Renal pelvis (tissue), 4 donors: ENCODE data around the gene G6PD. TPM values are rescaled to one million over a fixed set of nuclear protein-coding genes. Genes with fewer than 3 reads are reported as not detected.
A peak's percentile ranks its signal among the peaks of the same experiment; 100 is the strongest.

Experiments used
- DNase-seq: peaks from one replicate; pipeline ENCODE4 v3.0.0-alpha.2; 2013
- polyA plus RNA-seq, 3 donors: library from polyadenylated mRNA; unstranded; fragments of 120-200 nt; gene quantifications; one replicate each; pipeline ENCODE4 v1.2.1, GENCODE V29; 2013; ENCODE audit not compliant: insufficient read length in 3 of 3

G6PD gene
- polyA plus RNA-seq, 3 donors: 39.2 to 49.3 (median 45.6) TPM

DNA sequence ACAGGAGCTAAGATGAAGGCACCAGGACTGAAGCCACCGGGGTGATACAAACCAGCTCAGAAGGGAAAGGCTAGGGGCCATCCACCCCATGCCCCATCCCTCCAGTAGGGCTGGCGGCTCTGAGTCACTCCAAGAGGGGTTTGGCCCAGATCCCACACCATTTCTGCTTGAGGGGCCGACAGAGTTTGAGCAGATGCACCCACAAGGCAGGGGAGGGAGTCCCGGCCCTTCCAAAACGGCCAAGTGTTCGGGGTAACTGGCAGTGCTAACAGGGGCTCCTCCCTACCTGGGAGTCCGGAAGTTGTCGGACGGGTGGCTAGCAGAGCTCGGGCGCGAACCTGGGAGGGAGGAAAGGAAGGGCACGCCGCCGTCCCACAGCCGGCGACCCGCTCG lies 56.6 kb downstream of the G6PD start:
- DNase-seq: no peak

DNA sequence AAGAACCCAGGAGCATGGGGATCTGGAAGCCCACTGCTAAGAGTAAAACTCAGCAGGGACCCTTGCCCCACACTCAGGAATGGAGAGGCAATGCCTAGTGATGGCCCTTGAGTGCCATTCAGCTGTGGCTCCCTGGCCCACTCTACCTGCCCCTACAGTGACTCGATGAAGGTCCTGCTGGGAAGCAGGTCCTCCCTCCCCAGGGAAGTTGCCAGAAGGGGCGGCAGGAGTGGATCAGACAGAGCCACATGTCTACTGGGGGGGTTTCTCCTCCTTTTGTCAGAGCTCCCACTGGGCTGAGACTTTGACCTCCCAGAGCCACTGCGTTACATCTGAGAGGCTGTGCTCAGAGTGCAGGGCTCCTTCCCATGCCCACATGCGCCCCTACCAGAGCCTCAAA lies 57.5 kb downstream of the G6PD start:
- DNase-seq: no peak

DNA sequence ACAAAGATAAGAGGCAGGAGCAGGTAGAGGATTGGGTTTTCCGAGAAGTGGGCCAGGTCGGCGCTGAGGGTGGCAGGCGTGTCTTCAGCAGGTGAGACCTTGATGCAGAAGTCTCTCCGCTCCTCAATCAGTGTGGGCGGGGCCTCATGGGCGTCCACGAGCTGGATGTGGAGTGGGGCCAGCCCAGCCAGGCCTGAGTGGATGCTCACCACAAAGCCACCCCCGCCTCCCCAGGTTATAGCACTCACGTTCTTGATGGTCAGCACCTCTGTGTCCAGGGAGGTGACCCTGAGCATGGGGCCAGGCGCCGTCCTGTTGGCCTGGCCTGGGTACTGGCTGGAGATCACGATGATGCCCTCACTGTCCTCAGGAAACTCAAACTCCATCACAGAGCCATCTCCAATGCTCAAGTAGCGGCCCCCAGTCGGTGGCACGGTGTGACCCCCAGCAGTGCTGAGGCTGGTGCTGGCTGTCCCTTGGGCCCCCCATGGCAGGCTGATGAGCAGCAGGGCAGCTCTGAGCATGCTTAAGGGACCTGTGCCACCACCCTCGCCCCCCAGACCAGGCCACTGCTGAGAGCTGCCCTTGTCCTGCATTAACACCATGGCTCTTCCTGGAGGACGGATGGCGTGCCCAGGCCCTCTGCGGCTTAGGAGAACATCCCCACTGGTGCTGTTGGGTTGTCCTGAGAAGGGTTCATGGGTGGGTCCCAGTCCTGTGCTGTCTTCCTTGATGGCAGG lies 58.1 kb downstream of the G6PD start:
- no peak for DNase-seq

DNA sequence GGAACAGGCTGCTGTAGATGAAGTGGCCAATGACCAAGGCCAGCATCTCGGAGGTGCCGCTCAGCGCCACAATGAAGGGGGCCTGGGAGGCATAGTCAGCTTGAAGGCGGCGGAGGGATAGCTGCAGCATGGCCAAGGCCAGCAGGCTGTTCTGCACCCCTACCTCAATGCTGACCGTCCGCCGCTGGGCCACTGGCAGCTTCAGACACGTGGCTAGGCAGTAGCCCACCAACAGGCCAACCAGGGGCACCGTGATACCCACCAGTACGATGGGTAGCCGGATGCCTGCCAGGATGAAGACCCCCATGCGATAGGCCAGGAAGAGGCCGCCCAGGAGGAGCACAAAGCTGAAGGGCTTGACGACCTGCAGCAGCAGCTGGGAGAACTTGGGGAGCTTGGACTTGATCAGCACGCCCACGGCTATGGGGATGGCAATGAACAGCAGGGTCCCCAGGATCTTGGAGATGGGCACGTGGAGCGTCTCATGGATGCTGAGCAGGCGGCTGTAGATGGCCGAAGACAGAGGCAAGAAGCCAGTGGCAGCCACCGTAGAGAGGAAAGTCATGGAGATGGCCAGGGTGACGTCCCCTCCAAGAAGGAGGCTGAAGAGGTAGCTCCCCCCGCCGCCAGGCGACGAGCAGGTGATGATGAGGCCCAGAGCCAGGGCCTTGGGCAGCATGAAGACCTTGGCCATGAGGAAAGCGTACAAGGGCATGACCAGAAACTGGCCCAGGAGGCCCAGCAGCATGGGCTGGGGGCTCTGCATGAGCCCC lies 58.9 kb downstream of the G6PD start:
- DNase-seq: no peak

DNA sequence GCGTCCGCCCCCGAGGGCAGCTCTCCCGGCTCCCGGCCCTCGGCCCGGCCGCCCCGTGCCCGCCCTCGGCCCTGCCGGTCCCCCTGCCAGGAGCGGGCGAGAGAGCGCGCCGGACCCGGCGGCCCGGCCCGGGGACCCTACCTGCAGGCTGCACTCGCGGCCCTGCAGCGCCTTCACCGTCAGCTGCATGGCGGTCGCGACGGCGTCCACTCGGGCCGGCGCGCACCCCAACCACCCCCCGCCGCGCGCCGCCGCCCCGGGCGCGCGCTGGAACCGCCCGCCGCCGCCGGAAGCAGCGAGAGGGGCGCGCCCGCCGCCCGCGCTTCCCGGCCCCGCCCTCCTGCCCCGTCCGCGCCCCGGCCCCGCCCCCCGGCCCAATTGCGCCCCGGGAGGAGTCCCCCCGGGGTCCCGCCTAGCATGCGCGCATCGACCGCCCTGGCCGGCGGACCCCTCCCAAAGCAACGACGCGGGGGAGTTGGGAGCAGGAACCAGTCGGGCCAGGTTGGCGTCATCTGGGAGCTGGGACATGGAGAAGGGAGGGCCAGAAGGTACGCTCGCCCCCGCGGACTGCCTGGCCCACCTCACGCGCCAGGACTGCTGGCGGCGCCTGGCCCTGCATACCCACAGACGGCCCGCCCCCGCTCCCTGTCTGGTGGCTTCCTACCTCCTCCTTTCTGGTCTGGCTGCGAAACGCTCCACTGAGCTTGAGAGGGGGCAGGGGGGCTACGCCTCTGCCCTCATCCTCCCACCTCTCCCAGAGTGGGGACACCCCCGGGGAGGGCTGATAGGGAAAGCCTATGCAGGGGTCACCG lies 60.0 kb downstream of the G6PD start, which contains the start of gene UBL4A:
TSS of gene UBL4A (minus strand) at position 220 of the 812 bp plus-strand sequence. CDS start at position 189, 31 bp downstream.
- DNase-seq: peak; percentile 73

DNA sequence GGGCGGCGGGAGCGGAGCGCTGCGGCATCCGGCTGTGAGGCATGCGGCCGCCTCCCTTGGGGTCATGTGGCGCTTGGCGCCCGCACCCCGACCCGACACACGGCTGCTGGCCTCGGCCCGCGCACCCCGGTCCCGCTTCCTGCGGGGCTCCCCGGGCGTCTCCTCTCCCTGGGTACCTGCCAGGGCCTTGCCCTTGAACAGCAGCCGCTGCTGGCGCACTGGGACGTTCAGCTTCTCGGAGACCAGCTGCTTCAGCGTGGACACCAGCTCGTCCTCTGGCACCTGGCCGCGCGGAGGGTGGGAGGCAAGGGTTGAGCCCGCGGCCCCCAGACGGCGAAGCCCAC lies 60.6 kb downstream of the G6PD start:
- DNase-seq: no peak

DNA sequence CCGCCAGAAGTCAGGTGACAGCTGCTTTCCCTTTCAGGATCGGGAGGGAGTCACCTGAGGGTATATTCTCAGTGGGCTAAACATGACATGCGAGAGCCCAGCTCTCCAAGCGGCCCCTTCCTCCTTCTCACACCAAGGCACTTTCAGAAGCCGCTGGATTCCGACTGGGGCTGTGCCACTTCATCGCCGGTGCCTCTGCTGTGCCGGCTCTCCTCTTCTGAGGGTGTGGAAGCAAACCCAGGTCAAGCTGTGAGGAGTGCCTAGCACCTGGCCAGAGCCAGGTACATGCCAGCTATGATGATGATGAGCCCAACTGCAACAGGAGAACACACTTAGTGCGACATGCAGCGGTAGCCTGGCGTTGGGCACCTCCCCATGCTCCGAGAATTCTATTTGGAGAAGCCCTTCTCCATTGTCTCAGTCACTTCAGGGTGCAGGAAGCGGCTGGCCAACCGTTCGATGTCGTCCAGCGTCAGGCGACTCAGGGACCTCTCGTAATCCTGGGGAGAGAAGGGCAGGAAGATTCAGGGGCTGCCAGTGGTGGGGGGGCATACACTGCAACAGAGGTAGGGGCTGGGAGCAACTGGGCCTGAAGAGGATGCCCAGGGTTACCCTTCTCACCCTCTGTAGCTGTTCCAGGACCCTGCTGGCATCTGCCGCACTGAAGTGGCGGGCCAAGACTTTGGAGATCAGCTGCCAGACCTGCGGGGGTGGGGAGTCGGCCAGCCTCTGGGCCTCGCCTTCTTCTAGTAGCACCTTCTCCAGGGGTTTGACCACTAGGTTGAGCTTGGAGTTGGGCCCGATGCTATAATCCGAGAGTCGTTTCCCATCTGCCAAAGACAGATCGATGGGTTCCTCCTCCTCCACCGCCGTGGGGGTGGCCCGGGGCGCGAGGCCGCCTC lies 61.2 kb downstream of the G6PD start:
- no peak for DNase-seq

DNA sequence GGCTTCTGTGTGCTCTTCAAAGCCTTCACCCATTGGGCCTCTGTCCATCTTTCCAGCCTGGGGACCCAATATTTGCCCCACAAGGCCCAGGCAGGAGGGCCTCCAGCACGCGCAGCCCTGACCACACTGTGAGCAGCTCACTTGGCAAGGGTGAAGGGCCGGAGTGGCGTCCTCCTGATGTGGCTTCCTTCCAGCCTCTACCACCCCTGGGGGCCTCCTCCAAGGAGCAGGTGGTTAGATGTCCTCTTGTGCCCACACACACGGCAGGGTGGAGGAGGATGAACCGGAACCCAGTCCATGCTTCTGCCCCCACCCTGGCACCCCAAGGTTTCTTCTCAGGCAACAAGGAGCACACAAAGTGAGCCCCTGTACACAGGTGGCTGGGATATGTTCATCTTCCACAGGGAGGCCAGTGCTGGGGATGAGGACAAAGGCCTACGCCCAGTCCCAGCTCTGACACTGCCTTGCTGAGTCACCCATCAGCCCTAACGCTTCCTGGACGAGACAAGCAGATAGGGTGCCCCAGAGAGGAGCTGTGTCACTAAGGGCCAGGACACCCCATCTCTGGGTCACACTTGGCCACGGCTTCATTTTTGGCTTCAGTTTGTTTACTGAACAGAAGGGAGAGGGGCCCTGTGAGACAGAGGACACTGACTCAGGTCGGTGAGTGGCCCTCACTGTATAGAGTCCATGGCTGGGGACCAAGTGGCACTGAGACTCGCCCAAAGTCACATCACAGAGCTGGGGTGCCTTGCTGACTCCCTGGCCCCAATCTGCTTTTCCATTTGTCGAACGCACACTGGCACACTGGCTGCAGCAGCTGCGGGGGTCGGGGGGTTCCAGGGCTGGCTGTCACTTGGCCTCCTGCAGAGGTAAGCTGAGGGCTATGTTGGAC lies 62.1 kb downstream of the G6PD start:
- DNase-seq: no peak

DNA sequence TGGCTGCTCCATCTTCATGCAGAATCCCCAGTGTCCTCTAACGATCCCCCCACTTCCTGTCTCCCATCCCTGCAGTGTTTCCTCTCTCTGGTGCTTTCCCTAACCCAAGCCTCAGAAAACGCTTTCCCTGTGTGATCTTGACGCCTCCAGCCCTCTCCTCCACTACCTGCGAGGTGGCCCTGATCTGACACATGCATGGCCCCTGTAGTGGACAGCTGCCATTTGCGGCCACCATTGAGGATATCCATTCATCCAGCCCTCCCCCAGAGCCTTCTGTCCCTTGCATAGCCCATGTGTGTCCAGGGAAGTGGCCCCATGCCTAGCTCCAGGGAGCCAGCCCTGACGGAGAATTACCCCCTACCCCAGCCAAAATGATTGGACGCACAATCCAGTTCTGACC lies 63.3 kb downstream of the G6PD start:
- DNase-seq: no peak

DNA sequence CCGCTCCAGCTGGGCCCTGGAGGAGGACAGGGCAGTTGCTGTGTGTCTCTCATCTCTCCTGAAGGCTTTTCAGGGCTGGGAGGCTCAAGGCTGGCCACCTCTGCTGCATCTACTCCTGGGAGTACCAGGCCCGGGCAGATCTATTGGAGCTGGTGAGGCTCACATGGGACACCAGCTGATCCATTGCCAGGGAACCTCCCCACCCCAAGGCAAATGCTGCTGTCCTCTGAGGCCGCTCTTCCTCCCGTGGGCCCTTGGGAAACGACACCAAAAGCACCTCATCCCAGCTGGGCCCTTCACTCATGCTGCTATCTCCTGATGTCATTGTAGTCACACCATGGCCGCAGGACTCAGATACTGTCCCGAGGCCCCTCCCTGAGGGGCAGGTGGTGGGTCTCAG lies 63.9 kb downstream of the G6PD start:
- DNase-seq: no peak

DNA sequence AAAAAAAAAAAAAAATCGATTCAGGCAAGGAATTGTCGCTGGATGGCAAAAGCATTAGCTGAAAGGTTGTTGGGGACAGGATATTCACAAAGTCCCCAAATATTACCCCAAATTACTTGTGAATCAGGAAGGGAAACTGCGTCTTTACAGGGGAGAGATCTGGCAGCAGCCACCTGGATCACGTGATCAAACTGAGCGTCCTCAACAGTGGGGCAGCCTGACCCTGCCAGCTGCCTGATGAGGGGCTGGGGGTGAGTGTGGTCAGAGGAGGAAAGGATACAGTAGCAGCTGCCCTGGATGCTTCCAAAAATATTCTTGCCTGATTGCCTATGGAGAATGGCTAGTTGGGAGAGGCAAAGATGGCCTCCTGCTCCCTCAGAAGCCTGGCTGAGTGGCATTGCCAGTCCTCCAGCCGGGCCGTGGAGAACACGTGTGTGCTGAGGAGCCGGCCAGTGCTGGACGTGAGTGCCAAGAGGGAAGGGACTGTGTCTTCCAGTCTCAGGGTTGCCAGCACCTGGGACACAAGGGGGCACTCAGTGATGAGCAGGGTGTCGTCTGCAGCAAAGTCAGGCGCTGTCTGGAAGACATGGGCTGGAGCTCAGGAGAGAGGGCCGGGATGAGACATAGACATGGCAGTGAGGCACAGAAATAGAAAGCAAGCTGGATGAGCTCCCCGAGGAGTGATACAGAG lies 64.6 kb downstream of the G6PD start:
- DNase-seq: no peak

Other genes with a start within 250 kb of the G6PD start
- gene FLNA, start 172.2 kb downstream of the G6PD start, polyA plus RNA-seq: 100 to 1,000 TPM; 416 to 612 (median 573) TPM
- gene EMD, start 167.6 kb downstream of the G6PD start, polyA plus RNA-seq: 10 to 100 TPM; 68.3 to 87.4 (median 81.2) TPM
- gene RPL10, start 148.5 kb downstream of the G6PD start, polyA plus RNA-seq: 1,000 to 10,000 TPM; 2,952 to 3,594 (median 3,543) TPM
- gene DNASE1L1, start 137.6 kb downstream of the G6PD start, polyA plus RNA-seq: 10 to 100 TPM; 14.7 to 16.4 (median 16.0) TPM
- 10 to 100 TPM; 32.3 to 46.4 (median 39.5) TPM for gene TAFAZZIN, start 135.3 kb downstream of the G6PD start, polyA plus RNA-seq
- gene ATP6AP1, start 118.2 kb downstream of the G6PD start, polyA plus RNA-seq: 100 to 1,000 TPM; 144 to 170 (median 166) TPM
- 100 to 1,000 TPM; 127 to 145 (median 135) TPM for gene GDI1, start 109.7 kb downstream of the G6PD start, polyA plus RNA-seq
- gene FAM50A, start 102.7 kb downstream of the G6PD start, polyA plus RNA-seq: 10 to 100 TPM; 52.6 to 65.9 (median 54.6) TPM
- gene PLXNA3, start 88.6 kb downstream of the G6PD start, polyA plus RNA-seq: 10 to 100 TPM; 49.7 to 65.3 (median 53.2) TPM
- gene LAGE3, start 67.6 kb downstream of the G6PD start, polyA plus RNA-seq: 10 to 100 TPM; 13.1 to 19.1 (median 16.1) TPM
- gene UBL4A, start 60.2 kb downstream of the G6PD start, polyA plus RNA-seq: 10 to 100 TPM; 25.6 to 33.6 (median 32.1) TPM
- 10 to 100 TPM; 20.0 to 24.1 (median 20.9) TPM for gene SLC10A3, start 56.2 kb downstream of the G6PD start, polyA plus RNA-seq
- 10 to 100 TPM; 36.2 to 44.6 (median 39.4) TPM for gene FAM3A, start 30.6 kb downstream of the G6PD start, polyA plus RNA-seq
- 10 to 100 TPM; 16.6 to 19.3 (median 19.3) TPM for gene IKBKG, start 774 bp upstream of the G6PD start, polyA plus RNA-seq
- gene CTAG1A, start 38.3 kb upstream of the G6PD start, polyA plus RNA-seq: not detected
- not detected for gene CTAG1B, start 72.4 kb upstream of the G6PD start, polyA plus RNA-seq
- gene CTAG2, start 106.7 kb upstream of the G6PD start, polyA plus RNA-seq: not detected
- 1 to 10 TPM; 2.1 to 2.3 (median 2.2) TPM for gene GAB3, start 204.2 kb upstream of the G6PD start, polyA plus RNA-seq
- gene DKC1, start 216.0 kb upstream of the G6PD start, polyA plus RNA-seq: 10 to 100 TPM; 59.8 to 75.2 (median 60.3) TPM